Measurements from ENCODE around the gene DOCK9. TPM values are rescaled to one million over a fixed set of nuclear protein-coding genes. Genes with fewer than 3 reads are reported as not detected.

DOCK9 gene
- total RNA-seq, 2 donors from 2014 or later: 58.6 to 102 TPM

DNA sequence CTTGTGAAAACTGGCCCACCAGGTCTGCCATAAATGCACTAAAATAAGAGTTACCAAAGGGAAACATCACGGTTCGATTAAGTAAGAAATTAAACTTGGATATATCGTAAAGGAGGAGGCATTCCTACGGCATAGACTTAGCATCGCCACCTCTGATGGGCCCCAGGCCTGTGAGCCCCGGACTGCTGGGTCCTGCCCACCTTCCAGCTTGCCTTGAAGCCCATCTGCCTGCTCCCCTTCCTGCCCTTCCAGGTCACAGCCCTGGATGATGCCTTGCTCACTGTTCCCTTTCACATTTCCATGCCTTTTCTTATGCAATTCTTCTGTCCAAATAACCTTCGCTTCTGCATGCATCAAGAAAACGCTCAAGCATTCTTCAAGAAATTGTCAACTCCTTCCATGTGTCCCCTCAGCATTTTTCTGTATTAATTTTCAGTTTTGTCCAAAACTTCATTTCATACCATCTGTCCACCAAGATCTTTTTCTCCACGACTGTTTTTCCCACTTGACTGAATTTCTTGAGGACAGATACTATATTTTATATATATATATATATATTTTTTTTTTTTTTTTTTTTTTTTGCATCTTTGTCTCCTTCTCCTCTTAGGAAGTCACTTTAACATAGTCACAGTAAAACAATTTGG lies 91.2 kb downstream of the DOCK9 start:
- Histone ChIP-seq H3K36me3 (peaks cover 17% of the 10 kb centered on the region), H3K27ac (no peak overlapping the region), H3K9me3 (no peaks in the 10 kb centered on the region), H3K27me3 (replicated peaks; ENCODE audit: insufficient read depth) (no peaks in the 10 kb centered on the region), H3K4me1 (ENCODE audit: control insufficient read depth in 1 of 2, low read depth in 2 of 2) (no peaks in the 10 kb centered on the region), H3K4me3 (no peak overlapping the region)
- ATAC-seq (ENCODE audit: insufficient number of reproducible peaks, low FRiP score, low read depth) (no peak), DNase-seq (ENCODE audit: low spot score) (no peak)
- TF ChIP-seq, protein P1, sequence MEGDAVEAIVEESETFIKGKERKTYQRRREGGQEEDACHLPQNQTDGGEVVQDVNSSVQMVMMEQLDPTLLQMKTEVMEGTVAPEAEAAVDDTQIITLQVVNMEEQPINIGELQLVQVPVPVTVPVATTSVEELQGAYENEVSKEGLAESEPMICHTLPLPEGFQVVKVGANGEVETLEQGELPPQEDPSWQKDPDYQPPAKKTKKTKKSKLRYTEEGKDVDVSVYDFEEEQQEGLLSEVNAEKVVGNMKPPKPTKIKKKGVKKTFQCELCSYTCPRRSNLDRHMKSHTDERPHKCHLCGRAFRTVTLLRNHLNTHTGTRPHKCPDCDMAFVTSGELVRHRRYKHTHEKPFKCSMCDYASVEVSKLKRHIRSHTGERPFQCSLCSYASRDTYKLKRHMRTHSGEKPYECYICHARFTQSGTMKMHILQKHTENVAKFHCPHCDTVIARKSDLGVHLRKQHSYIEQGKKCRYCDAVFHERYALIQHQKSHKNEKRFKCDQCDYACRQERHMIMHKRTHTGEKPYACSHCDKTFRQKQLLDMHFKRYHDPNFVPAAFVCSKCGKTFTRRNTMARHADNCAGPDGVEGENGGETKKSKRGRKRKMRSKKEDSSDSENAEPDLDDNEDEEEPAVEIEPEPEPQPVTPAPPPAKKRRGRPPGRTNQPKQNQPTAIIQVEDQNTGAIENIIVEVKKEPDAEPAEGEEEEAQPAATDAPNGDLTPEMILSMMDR (IDR thresholded peaks at IDR 0.05): no peak

GRCh38 chr13:98885600-98885999 lies 92.3 kb downstream of the DOCK9 start:
- H3K9me3 ChIP-seq: no peaks in the 10 kb centered on the region
- H3K4me1 ChIP-seq (ENCODE audit: control insufficient read depth in 1 of 2, low read depth in 2 of 2): no peaks in the 10 kb centered on the region
- H3K36me3 ChIP-seq: peaks cover 17% of the 10 kb centered on the region
- TF ChIP-seq, protein P1 (IDR thresholded peaks at IDR 0.05): no peak
- no peak for DNase-seq (ENCODE audit: low spot score)
- H3K27ac ChIP-seq: no peak overlapping the region
- no peak overlapping the region for H3K4me3 ChIP-seq
- H3K27me3 ChIP-seq (replicated peaks; ENCODE audit: insufficient read depth): no peaks in the 10 kb centered on the region
- no peak for ATAC-seq (ENCODE audit: insufficient number of reproducible peaks, low FRiP score, low read depth)

GRCh38 chr13:98883998-98884397 lies 93.9 kb downstream of the DOCK9 start:
- H3K4me3 ChIP-seq: no peak overlapping the region
- H3K36me3 ChIP-seq: peaks cover 17% of the 10 kb centered on the region
- peaks cover 1 to 2% of the 10 kb centered on the region in 2 donors for H3K4me1 ChIP-seq (ENCODE audit: control insufficient read depth in 1 of 2, low read depth in 2 of 2)
- no peaks in the 10 kb centered on the region for H3K27me3 ChIP-seq (replicated peaks; ENCODE audit: insufficient read depth)
- ATAC-seq (ENCODE audit: insufficient number of reproducible peaks, low FRiP score, low read depth) (no peak), DNase-seq (ENCODE audit: low spot score) (no peak)
- H3K27ac ChIP-seq: no peak overlapping the region
- TF ChIP-seq, protein P1 (IDR thresholded peaks at IDR 0.05): no peak
- no peaks in the 10 kb centered on the region for H3K9me3 ChIP-seq

- Histone ChIP-seq H3K27ac (no peak overlapping the region), H3K27me3 (replicated peaks; ENCODE audit: insufficient read depth) (no peaks in the 10 kb centered on the region), H3K4me1 (ENCODE audit: control insufficient read depth in 1 of 2, low read depth in 2 of 2) (peaks cover 7 to 10% of the 10 kb centered on the region in 2 donors), H3K9me3 (no peaks in the 10 kb centered on the region), H3K36me3 (peaks cover 17% of the 10 kb centered on the region), H3K4me3 (no peak overlapping the region)
- DNase-seq (ENCODE audit: low spot score) (no peak), ATAC-seq (ENCODE audit: insufficient number of reproducible peaks, low FRiP score, low read depth) (no peak)
- TF ChIP-seq, protein P1 (IDR thresholded peaks at IDR 0.05): no peak
Observed at GRCh38 chr13:98881390-98881789, 96.5 kb downstream of the DOCK9 start.

DNA sequence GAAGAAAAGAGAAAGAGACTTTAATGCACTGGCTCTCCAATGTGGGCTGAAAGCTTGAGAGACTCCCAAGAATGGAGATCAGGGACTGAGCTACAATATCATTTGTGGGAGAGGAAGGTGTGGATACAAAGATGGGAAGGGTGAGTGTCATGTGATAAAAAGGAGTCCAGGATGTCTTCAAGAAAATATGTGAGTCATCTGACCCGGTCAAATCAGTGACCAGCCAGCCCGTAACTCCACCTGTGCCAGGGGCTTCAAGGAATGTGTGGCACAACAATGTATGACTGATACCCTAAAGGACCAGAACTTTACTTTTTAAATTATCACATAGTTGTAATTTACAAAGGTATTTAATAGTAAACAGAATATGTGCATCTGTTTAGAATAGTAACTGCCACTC lies 97.2 kb downstream of the DOCK9 start:
- ATAC-seq (ENCODE audit: insufficient number of reproducible peaks, low FRiP score, low read depth): no peak
- no peaks in the 10 kb centered on the region for H3K27me3 ChIP-seq (replicated peaks; ENCODE audit: insufficient read depth)
- TF ChIP-seq, protein P1 (IDR thresholded peaks at IDR 0.05): no peak
- peaks cover 7 to 10% of the 10 kb centered on the region in 2 donors for H3K4me1 ChIP-seq (ENCODE audit: control insufficient read depth in 1 of 2, low read depth in 2 of 2)
- H3K9me3 ChIP-seq: no peaks in the 10 kb centered on the region
- no peak overlapping the region for H3K27ac ChIP-seq
- no peak overlapping the region for H3K4me3 ChIP-seq
- H3K36me3 ChIP-seq: peaks cover 16% of the 10 kb centered on the region
- DNase-seq (ENCODE audit: low spot score): no peak
